T-helper 17 cell (primary cell): ENCODE data around the gene FAR2. TPM values are rescaled to one million over a fixed set of nuclear protein-coding genes. Genes with fewer than 3 reads are reported as not detected.

Source experiments
- ATAC-seq: fragments of 150-1000 bp; cut with Tn5 transposase; 2 replicates; pipeline ENCODE4 v1.10.0; 2021; ENCODE audit warnings: mild to moderate bottlenecking, moderate library complexity
- DNase-seq, 3 donors: peaks; one replicate each; pipeline versions ENCODE4 v3.0.0 to v3.0.0-alpha.2; 2020 to 2021
- H3K9me3 ChIP-seq: one replicate; pipeline ENCODE4 v1.7.0; 2013; ENCODE audit warnings: low read length, mild to moderate bottlenecking; ENCODE audit not compliant: control insufficient read depth, poor library complexity, severe bottlenecking
- H3K27ac Mint-ChIP-seq: one replicate; pipeline ENCODE4 v1.8.0; 2022; ENCODE audit warnings: mild to moderate bottlenecking, moderate library complexity, mixed read lengths
- H3K27me3 Mint-ChIP-seq: one replicate; pipeline ENCODE4 v1.8.0; 2022; ENCODE audit warnings: mixed read lengths
- H3K36me3 Mint-ChIP-seq: one replicate; pipeline ENCODE4 v1.8.0; 2022; ENCODE audit warnings: low read depth, mixed read lengths
- H3K4me1 Mint-ChIP-seq: one replicate; pipeline ENCODE4 v1.8.0; 2022; ENCODE audit warnings: mild to moderate bottlenecking, mixed read lengths
- H3K4me3 Mint-ChIP-seq: one replicate; pipeline ENCODE4 v1.8.0; 2022; ENCODE audit warnings: mild to moderate bottlenecking, moderate library complexity, mixed read lengths
- total RNA-seq, 4 donors: library from RNA in 2 of 4; stranded (reverse) in 2 of 4; gene quantifications; one replicate each; pipeline ENCODE4 v1.2.3 and lab custom pipeline; 2022 to 2026

FAR2 gene
- total RNA-seq, 2 donors from 2014 or later, result 6.6 to 8.5 TPM

DNA sequence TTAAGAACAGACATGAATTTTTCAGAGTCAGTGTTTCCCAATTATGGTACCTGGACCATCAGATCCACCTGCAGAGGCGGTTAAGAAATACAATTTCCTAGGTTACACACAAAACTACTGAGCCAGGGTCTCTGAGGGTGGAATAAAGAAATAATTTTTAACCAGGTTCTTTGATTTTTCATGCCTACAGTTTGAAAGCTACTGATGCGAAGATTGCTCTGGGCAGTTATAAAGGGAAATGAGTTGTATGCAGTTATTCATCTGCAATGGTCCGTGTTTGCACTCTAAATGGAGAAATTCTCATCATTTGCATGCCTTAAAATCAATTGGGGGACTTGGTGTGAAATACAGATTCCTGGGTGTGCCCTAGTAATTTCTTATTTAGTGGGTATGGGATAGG is 142.1 kb downstream of the FAR2 start:
- Mint-ChIP-seq H3K4me3 (no peak overlapping the region), H3K36me3 (no peaks in the 10 kb centered on the region), H3K27me3 (no peaks in the 10 kb centered on the region), H3K4me1 (no peaks in the 10 kb centered on the region), H3K27ac (no peak overlapping the region)
- no peak for DNase-seq
- H3K9me3 ChIP-seq, result no peaks in the 10 kb centered on the region
- no peak for ATAC-seq

DNA sequence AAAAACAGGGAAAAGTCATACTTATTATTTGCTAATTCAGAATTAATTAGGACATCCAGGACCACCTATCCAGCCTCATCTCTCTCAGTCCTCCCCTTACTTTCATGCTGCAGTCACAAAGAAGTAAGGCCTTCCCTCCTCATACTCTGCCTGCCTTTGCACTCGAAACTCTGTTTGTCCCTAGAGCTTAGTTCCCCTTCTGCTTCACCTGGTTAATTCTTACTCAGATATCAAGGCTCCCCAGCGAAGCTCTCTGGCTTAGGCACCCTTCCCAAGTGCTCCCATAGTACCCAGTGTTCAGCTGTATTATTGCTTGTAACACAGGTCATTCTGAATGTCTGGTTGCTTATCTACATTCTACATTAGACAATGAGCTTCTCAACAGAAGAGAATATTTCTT is 150.6 kb downstream of the FAR2 start:
- peaks cover 5% of the 10 kb centered on the region for H3K4me1 Mint-ChIP-seq
- no peaks in the 10 kb centered on the region for H3K9me3 ChIP-seq
- ATAC-seq, result no peak
- no peak overlapping the region for H3K4me3 Mint-ChIP-seq
- H3K36me3 Mint-ChIP-seq, result peaks cover 9% of the 10 kb centered on the region
- no peaks in the 10 kb centered on the region for H3K27me3 Mint-ChIP-seq
- peak overlapping the region; percentile 56 for H3K27ac Mint-ChIP-seq
- DNase-seq, result no peak

DNA sequence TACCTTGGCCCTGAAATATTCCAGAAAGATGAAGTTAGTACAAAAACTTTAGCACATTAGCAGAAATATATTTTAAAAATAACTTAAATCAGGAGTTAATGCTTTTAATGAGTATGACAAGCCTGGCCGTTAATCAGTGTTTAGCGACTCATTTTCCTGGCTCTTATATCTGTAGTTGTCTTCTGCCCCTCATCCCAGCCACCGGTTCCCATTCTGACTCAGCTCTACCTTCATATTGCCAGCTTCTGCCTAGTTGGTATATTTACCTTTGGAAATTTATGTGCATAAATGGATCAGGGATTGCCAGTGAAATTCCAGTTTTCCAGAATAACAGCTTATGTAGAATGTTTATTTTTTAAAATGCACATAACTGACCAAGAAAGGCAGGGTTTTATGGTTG is 152.0 kb downstream of the FAR2 start:
- no peak for DNase-seq
- no peaks in the 10 kb centered on the region for H3K9me3 ChIP-seq
- Mint-ChIP-seq H3K36me3 (peaks cover 9% of the 10 kb centered on the region), H3K27me3 (no peaks in the 10 kb centered on the region), H3K4me3 (no peak overlapping the region), H3K4me1 (peaks cover 5% of the 10 kb centered on the region), H3K27ac (no peak overlapping the region)
- no peak for ATAC-seq

DNA sequence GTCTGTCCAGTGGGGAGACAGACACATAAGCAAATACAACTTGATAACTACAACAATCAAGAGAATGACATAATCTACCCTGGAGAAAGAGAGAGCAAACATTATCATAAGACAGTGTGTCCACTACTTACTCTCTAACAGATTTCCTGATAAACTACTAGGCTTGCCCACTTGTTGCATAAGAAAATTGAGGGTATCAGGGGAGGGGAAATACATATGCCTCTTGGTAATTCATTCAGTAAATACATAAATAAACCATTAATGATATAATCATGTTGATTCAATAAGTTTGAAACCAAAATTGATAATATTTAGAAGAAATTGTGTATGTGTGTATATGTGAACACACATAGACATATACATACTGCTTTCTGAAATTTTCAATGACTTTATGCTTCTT is 155.3 kb downstream of the FAR2 start:
- peaks cover 7% of the 10 kb centered on the region for H3K36me3 Mint-ChIP-seq
- no peak for ATAC-seq
- no peak overlapping the region for H3K27ac Mint-ChIP-seq
- no peak for DNase-seq
- no peaks in the 10 kb centered on the region for H3K27me3 Mint-ChIP-seq
- no peaks in the 10 kb centered on the region for H3K9me3 ChIP-seq
- no peak overlapping the region for H3K4me3 Mint-ChIP-seq
- H3K4me1 Mint-ChIP-seq, result peaks cover 3% of the 10 kb centered on the region

DNA sequence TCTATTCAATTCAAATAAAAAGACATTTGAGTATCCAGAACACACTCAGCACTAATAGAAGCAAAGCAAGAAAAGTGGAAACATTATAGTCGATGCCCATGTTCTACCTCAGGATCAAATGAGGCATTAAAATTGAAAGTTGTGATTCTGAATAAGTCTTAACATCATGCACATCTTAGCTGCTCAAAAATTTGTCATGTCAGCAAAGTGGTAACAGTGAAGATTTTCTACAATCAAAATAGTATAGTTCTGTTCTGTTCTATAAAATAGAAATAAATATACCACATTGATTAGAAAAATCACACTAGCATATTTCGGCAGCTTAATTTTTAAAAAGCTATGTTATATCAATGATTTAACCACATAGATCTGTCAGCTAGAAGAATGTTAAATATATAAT is 157.2 kb downstream of the FAR2 start:
- Mint-ChIP-seq H3K4me1 (peaks cover 3% of the 10 kb centered on the region), H3K27ac (peak overlapping the region; percentile 4), H3K36me3 (peaks cover 7% of the 10 kb centered on the region), H3K4me3 (no peak overlapping the region), H3K27me3 (no peaks in the 10 kb centered on the region)
- DNase-seq (no peak), ATAC-seq (no peak)
- no peaks in the 10 kb centered on the region for H3K9me3 ChIP-seq

DNA sequence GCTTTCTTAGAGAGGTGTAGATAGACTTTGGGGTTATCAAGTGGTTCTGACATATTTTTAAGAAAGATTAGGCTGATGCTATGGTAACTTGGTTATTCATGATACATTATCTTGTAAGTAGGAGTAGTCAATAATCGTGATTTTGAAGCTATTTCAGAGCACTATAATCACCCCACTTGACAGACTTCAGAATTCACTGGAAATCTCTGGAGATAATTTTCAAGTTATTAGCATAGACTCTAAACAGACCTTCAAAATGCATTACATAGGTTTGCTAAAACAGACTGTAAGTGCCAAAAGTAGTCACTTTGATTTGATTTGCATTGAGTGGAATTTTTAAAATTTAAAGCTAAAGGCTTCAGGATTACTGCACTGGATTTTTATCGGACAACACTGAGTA is 157.6 kb downstream of the FAR2 start:
- Mint-ChIP-seq H3K27ac (no peak overlapping the region), H3K4me1 (peaks cover 3% of the 10 kb centered on the region), H3K36me3 (peaks cover 7% of the 10 kb centered on the region), H3K27me3 (no peaks in the 10 kb centered on the region), H3K4me3 (no peak overlapping the region)
- no peaks in the 10 kb centered on the region for H3K9me3 ChIP-seq
- no peak for ATAC-seq
- DNase-seq, result no peak

DNA sequence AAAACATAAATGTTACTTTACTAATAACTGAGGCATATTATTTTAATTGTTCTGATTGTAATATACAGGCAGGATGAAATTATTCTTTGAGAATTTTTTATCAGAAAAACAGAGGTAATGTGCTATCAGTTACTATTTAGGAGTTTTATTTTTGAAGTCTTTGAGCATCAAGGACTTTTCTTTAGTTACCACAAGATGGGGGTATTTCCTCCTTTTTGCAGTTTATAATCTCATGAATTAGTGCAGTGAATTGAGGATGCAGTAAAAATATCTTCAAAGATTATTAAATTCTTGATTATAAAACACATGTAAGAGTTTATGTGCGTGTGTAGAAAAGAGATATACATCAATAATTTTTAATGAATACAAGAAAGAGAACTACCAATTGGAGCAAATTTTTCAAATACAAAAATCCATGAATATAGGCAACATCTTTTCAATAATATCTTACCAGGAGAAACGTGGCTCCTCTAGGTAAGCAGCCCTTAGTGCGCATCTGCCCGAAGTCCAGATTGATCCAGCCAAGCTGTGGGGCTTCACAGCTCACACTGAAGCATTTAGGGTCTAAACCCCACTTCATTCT is 160.3 kb downstream of the FAR2 start:
- Mint-ChIP-seq H3K27ac (no peak overlapping the region), H3K27me3 (no peaks in the 10 kb centered on the region), H3K4me3 (no peak overlapping the region), H3K4me1 (no peaks in the 10 kb centered on the region), H3K36me3 (peaks cover 5% of the 10 kb centered on the region)
- no peaks in the 10 kb centered on the region for H3K9me3 ChIP-seq
- ATAC-seq (no peak), DNase-seq (no peak)

DNA sequence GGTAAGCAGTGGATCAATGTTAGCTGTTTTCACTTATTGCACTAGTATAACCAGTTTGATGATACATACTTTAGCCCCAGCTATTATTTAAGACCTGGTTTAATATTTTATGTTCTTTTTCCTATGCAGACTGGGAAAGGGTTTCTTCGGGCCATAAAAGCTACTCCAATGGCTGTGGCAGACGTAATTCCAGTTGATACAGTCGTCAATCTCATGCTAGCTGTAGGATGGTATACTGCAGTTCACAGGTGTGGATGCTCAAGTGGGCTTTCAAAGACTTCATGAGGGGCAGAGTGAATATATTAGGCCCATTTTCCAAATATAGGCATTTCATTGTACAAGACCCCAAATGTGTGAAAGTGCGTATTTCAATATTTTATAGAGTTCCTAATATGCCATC is 161.8 kb downstream of the FAR2 start:
- no peak for ATAC-seq
- Mint-ChIP-seq H3K36me3 (peaks cover 8% of the 10 kb centered on the region), H3K4me3 (no peak overlapping the region), H3K27ac (no peak overlapping the region), H3K4me1 (peaks cover 2% of the 10 kb centered on the region), H3K27me3 (no peaks in the 10 kb centered on the region)
- DNase-seq, result no peak
- H3K9me3 ChIP-seq, result no peaks in the 10 kb centered on the region

DNA sequence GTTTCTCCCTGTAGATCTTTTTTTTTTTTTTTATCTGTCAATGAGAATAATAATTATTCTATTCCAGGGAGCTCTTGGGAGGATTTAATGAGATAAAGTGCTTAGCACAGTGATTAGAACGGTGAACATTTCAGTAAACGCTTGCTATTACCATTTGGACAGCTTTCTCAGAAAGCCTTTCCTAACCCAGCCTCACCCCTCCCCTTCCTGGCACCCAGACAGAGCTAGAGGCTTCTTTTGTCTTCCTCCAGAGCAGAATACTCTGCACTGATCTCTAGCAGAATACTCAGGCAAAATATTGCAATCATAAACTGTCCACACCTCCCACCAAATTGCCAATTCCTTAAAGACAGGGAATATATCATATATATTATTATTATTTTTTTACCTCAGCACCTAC is 165.3 kb downstream of the FAR2 start:
- ATAC-seq, result no peak
- H3K9me3 ChIP-seq, result no peaks in the 10 kb centered on the region
- peaks cover 8% of the 10 kb centered on the region for H3K36me3 Mint-ChIP-seq
- no peak overlapping the region for H3K4me3 Mint-ChIP-seq
- H3K27ac Mint-ChIP-seq, result no peak overlapping the region
- no peaks in the 10 kb centered on the region for H3K27me3 Mint-ChIP-seq
- no peak for DNase-seq
- peaks cover 14% of the 10 kb centered on the region for H3K4me1 Mint-ChIP-seq

DNA sequence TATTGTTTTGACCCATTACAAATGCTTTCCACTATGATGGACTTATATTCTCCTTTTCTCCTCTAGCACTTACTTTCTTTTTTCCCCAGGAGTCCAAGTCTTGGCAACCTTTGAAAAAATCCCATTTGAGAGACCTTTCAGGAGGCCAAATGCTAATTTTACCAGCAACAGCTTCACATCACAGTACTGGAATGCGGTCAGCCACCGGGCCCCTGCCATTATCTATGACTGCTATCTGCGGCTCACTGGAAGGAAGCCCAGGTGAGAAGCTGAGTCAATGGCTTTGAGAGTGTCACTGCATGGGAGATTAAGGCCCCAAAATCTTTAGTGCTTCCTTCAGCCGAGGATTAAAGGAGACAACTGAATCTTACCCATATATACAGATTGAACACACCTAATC is 167.7 kb downstream of the FAR2 start:
- DNase-seq (no peak), ATAC-seq (no peak)
- H3K9me3 ChIP-seq, result no peaks in the 10 kb centered on the region
- no peak overlapping the region for H3K27ac Mint-ChIP-seq
- no peaks in the 10 kb centered on the region for H3K27me3 Mint-ChIP-seq
- H3K36me3 Mint-ChIP-seq, result peaks cover 8% of the 10 kb centered on the region
- H3K4me1 Mint-ChIP-seq, result peaks cover 14% of the 10 kb centered on the region
- no peak overlapping the region for H3K4me3 Mint-ChIP-seq

DNA sequence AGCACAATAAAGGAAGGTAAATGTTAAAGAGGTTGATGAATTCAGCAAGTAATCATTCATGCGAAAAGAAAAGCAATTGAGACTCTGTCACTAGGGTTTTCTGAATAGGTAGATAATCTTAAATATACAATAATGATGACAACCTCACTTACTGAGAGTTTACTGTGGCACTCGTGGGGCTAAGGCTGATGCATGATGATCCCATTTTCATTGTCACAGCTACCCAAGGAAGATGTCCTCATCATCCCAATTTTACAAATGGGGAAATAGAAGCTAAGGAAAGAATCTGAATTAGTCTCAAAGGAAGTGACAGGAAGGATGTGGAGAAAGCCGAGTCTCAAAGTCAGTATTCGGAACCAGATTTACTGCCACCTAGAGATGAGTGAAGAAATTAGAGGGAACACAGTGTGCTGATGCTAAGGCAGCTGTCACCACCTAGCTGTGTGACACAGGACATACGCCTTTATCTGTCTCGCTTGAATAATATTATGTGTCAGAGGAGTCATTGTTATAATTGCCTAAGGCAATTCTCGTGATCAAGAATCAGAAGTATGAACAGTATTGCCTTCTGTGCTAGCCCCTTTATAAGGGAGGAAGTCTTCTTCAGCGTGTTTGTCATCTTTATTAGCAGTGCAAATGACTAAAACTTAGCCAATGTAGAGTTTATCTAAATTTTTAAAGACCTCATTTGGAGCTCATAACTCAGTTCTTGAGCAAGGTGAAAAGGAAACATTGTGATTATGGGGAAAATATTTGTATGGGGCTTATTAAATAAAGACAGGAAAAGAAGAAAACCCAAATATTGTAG is 168.7 kb downstream of the FAR2 start:
- H3K4me1 Mint-ChIP-seq, result peaks cover 17% of the 10 kb centered on the region
- no peaks in the 10 kb centered on the region for H3K27me3 Mint-ChIP-seq
- H3K4me3 Mint-ChIP-seq, result no peak overlapping the region
- peaks cover 8% of the 10 kb centered on the region for H3K36me3 Mint-ChIP-seq
- DNase-seq (peak in 2 of 3 donors; percentile 10 to 26), ATAC-seq (peak; percentile 100)
- H3K27ac Mint-ChIP-seq, result peak overlapping the region; percentile 87
- no peaks in the 10 kb centered on the region for H3K9me3 ChIP-seq

DNA sequence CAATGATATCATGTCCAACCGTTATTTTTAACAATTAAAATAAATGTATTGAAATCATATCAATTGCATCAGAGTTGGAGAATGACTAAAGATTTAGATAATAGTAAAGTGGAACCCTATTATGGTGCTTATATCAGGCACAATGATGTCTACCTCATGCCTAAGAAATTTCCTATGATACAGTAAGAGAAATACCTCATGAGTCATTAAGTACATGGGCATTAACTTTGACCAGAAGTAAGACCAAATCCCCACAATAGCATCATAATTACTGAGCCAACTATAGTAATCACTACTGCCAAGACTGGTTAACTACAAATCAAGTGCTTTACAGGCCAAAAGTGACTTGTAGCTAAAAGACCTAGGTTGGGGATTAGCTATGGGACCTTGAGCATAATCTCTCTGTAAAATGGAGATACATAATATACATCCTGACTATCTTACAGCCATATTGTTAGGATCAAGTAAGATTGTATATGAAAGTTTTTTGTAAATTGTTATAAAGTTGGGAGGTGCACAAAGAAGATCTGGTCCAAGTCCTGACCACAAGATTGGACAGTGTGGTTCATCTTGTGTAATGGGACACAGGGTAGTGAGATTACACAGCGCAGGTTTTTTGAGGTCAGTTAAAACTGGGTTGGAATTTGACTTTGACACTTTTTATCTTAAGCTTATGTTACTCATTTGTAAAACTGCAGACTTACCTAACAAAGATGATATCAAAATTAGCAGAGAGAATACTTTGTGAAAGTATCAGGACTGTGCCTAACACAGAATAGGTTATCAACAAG is 171.4 kb downstream of the FAR2 start:
- no peak for DNase-seq
- H3K9me3 ChIP-seq, result no peaks in the 10 kb centered on the region
- H3K4me3 Mint-ChIP-seq, result no peak overlapping the region
- H3K27ac Mint-ChIP-seq, result no peak overlapping the region
- H3K27me3 Mint-ChIP-seq, result no peaks in the 10 kb centered on the region
- no peak for ATAC-seq
- H3K36me3 Mint-ChIP-seq, result peaks cover 5% of the 10 kb centered on the region
- peaks cover 17% of the 10 kb centered on the region for H3K4me1 Mint-ChIP-seq

DNA sequence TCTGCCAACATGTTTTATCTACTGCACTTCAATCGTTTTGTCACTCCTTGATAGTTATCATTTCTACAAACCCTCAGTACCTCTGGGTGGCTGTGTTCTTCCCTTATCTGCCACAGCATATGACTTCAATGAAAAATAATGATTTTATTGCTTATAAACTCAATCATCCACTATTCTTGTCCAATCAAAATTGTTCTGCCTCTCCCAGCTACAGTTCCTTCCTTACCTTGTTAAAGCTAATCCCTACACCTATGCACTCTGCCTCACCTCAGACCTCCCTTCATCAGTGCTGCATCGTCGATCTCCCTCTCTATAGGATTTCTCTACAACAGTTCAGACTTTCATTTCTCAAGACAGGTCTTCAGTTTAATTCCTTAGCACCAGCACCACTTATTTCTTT is 173.1 kb downstream of the FAR2 start:
- H3K9me3 ChIP-seq, result no peaks in the 10 kb centered on the region
- Mint-ChIP-seq H3K4me1 (peaks cover 17% of the 10 kb centered on the region), H3K4me3 (no peak overlapping the region), H3K27me3 (no peaks in the 10 kb centered on the region), H3K27ac (no peak overlapping the region), H3K36me3 (peaks cover 5% of the 10 kb centered on the region)
- no peak for ATAC-seq
- DNase-seq, result no peak
